Loucy (cell line): Measurements from ENCODE around the gene SCFD2.

Experiments used
- H2AFZ ChIP-seq: fragments of 200-600 bp; sonication (generic); 2 replicates; pipeline ENCODE4 v1.6.0; 2016; ENCODE audit warnings: antibody characterized with exemption, mild to moderate bottlenecking, low read length, moderate library complexity
- H3F3A ChIP-seq: fragments of 200-600 bp; 2 replicates; pipeline ENCODE4 v1.6.0; 2016; ENCODE audit warnings: antibody characterized with exemption, low read depth, mild to moderate bottlenecking
- H3K27me3 ChIP-seq: fragments of 200-600 bp; sonication (generic); 2 replicates; pipeline ENCODE4 v1.6.1; 2014; ENCODE audit warnings: low read length, mild to moderate bottlenecking; ENCODE audit not compliant: insufficient read depth, poor library complexity, severe bottlenecking
- H3K36me3 ChIP-seq: fragments of 200-600 bp; sonication (generic); 2 replicates; pipeline ENCODE4 v1.6.1; 2016; ENCODE audit warnings: low read length; ENCODE audit not compliant: insufficient read depth
- H3K4me1 ChIP-seq: fragments of 200-600 bp; sonication (generic); 2 replicates; pipeline ENCODE4 v1.5.1; 2014; ENCODE audit warnings: low read length, mild to moderate bottlenecking; ENCODE audit not compliant: insufficient read depth, poor library complexity, severe bottlenecking
- H3K4me2 ChIP-seq: fragments of 200-600 bp; sonication (generic); 2 replicates; pipeline ENCODE4 v1.6.0; 2014; ENCODE audit warnings: antibody characterized with exemption, low read length, low read depth, mild to moderate bottlenecking; ENCODE audit not compliant: poor library complexity, severe bottlenecking
- H3K4me3 ChIP-seq: fragments of 200-600 bp; sonication (generic); 2 replicates; pipeline ENCODE4 v1.5.1; 2014; ENCODE audit warnings: low read length, mild to moderate bottlenecking, mixed read lengths; ENCODE audit not compliant: poor library complexity, severe bottlenecking
- H3K79me2 ChIP-seq: fragments of 200-600 bp; sonication (generic); 2 replicates; pipeline ENCODE4 v1.6.1; 2014; ENCODE audit warnings: low read length; ENCODE audit not compliant: insufficient read depth
- H3K9ac ChIP-seq: fragments of 200-600 bp; sonication (generic); 2 replicates; pipeline ENCODE4 v1.6.0; 2014; ENCODE audit warnings: mild to moderate bottlenecking, low read depth, low read length, moderate library complexity; ENCODE audit not compliant: poor library complexity, severe bottlenecking
- H3K9me2 ChIP-seq: fragments of 200-600 bp; sonication (generic); replicated peaks from 2 replicates; pipeline ENCODE4 v1.6.1; 2016; ENCODE audit warnings: low read depth, low read length, mixed read lengths
- H3K9me3 ChIP-seq: fragments of 200-600 bp; sonication (generic); 2 replicates; pipeline ENCODE4 v1.6.1; 2014; ENCODE audit warnings: mild to moderate bottlenecking, antibody characterized with exemption, low read length, low read depth; ENCODE audit not compliant: insufficient read depth
- H4K20me1 ChIP-seq: fragments of 200-600 bp; sonication (generic); 2 replicates; pipeline ENCODE4 v1.6.0; 2014; ENCODE audit warnings: antibody characterized with exemption, low read length, mild to moderate bottlenecking; ENCODE audit not compliant: insufficient read depth, poor library complexity, severe bottlenecking
- CTCF ChIP-seq: fragments of 200-600 bp; sonication (generic); conservative IDR thresholded peaks from 2 replicates; pipeline ENCODE4 v1.5.1; 2014; ENCODE audit warnings: mild to moderate bottlenecking, antibody characterized with exemption, low read length
- EZH2phosphoT487 ChIP-seq: fragments of 200-600 bp; IDR thresholded peaks from 2 replicates; pipeline ENCODE4 v1.6.1; 2018; ENCODE audit warnings: antibody characterized with exemption, mild to moderate bottlenecking, moderate library complexity, borderline replicate concordance

Gene SCFD2

GRCh38 chr4:53130896-53131561, 234.8 kb downstream of the SCFD2 start:
- Histone ChIP-seq H3K27me3 (no peaks in the 10 kb centered on the region), H3K4me2 (no peak overlapping the region), H3K4me3 (no peak overlapping the region), H3K4me1 (no peaks in the 10 kb centered on the region), H3K9ac (no peak overlapping the region), H3F3A (no peaks in the 10 kb centered on the region), H3K9me2 (no peaks in the 10 kb centered on the region), H3K9me3 (no peaks in the 10 kb centered on the region), H3K36me3 (no peaks in the 10 kb centered on the region), H3K79me2 (no peaks in the 10 kb centered on the region), H4K20me1 (no peaks in the 10 kb centered on the region), H2AFZ (no peak overlapping the region)
- TF ChIP-seq CTCF: no peak
- TF ChIP-seq EZH2phosphoT487: no peak

DNA sequence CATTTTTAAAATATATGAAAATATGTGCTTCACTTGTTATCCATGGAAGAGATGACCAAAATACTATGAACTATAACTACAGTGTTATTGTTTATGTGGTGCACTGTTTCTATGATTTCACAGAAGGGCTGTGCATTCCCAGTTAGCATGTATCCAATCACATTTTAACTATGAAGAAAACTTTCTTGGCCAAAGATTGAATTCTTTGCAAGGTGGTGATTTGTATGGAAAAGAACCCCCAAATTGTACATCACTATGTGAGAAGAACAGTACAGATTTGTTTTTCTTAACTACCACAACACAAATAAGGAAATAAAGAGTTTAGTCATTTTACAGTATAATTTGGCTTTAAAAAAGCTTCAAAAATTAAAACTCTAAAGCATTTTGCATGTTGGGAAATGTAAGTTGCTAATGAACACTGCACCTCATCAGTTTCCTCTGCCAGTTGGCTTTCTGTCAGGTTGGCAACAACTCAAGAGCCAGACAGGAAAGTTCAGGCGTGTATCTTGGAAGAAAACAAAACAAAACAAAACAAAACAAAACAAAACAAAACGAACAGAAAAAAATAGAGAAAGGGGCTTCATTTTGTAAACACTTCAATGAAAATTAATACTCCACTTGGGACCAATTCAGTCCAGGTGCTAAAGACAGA, 237.0 kb downstream of the SCFD2 start:
- Histone ChIP-seq H3K4me1 (no peaks in the 10 kb centered on the region), H3K27me3 (no peaks in the 10 kb centered on the region), H3K79me2 (no peaks in the 10 kb centered on the region), H2AFZ (no peak overlapping the region), H3K36me3 (no peaks in the 10 kb centered on the region), H3F3A (no peaks in the 10 kb centered on the region), H3K9me3 (no peaks in the 10 kb centered on the region), H3K9me2 (no peaks in the 10 kb centered on the region), H3K4me3 (no peak overlapping the region), H4K20me1 (no peaks in the 10 kb centered on the region), H3K9ac (no peak overlapping the region), H3K4me2 (no peak overlapping the region)
- TF ChIP-seq CTCF (no peak), EZH2phosphoT487 (no peak)

- Histone ChIP-seq H3K79me2 (no peaks in the 10 kb centered on the region), H3K4me3 (no peak overlapping the region), H3K4me1 (no peaks in the 10 kb centered on the region), H3F3A (no peaks in the 10 kb centered on the region), H3K9ac (no peak overlapping the region), H3K27me3 (no peaks in the 10 kb centered on the region), H4K20me1 (no peaks in the 10 kb centered on the region), H2AFZ (no peak overlapping the region), H3K4me2 (no peak overlapping the region), H3K9me2 (no peaks in the 10 kb centered on the region), H3K9me3 (no peaks in the 10 kb centered on the region), H3K36me3 (no peaks in the 10 kb centered on the region)
- TF ChIP-seq CTCF: no peak
- no peak for TF ChIP-seq EZH2phosphoT487
These were observed 237.6 kb downstream of the SCFD2 start for GRCh38 chr4:53128231-53128630.
